HG02571 (cell line): ENCODE results near the gene HMMR.
A peak's percentile ranks its signal among the peaks of the same experiment; 100 is the strongest.
"Not testable (repeated sequence)": the region's sequence is repeated elsewhere in the genome, so short reads cannot be mapped to it uniquely, and the experiment has no call there.

Experiments used
- ATAC-seq: cut with Tn5 transposase; IDR thresholded peaks from one replicate; pipeline ENCODE4 v1.9.1; 2021; ENCODE audit warnings: mild to moderate bottlenecking, moderate library complexity; ENCODE audit not compliant: unreplicated experiment

Gene HMMR

GRCh38 chr5:163506095-163506457, 45.6 kb downstream of the HMMR start:
- ATAC-seq: peak; percentile 19

DNA sequence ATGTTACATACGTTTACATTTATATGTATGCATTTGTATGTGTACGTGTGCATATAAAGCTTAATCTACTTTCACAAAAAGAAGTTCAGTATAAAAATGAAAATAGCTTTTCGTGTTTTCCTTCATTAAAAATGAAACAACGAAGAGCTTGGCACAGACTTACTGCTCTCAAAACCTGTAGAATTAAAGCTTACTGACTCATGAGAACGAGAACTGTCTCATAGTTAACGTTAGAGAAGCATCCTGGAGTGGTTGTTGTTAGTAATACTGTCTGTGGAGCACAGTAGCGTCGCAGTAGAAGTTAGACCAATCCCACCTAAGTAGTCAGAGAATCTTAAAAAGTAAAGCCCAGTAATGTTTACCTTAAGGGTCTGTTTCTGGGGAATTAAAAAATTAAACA, 46.3 kb downstream of the HMMR start:
- ATAC-seq: no peak

- no peak for ATAC-seq
Observed at GRCh38 chr5:163508753-163509152, 48.3 kb downstream of the HMMR start.

GRCh38 chr5:163509291-163509951, 49.0 kb downstream of the HMMR start:
- ATAC-seq: no peak

- no peak for ATAC-seq
Observed at GRCh38 chr5:163512526-163512925, 52.1 kb downstream of the HMMR start.

GRCh38 chr5:163525096-163525495, 64.7 kb downstream of the HMMR start:
- ATAC-seq: no peak

DNA sequence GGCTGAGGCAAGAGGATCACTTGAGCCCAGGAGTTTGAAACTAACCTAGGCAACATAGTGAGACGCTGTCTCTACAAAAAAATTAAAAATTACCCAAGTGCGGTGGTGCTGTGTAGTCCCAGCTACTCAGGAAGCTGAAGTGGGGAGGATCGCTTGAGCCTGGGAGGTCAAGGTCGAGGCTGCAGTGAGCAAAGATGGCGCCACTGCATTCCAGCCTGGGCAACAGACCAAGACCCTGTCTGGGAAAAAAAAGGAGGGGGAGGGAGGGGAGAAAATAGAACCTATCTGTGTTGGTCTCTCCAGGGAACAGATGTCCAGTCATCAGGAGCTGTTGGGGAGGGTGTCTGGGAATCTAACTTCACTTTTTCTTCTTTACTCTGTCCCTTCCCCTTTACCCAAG, 69.3 kb downstream of the HMMR start:
- ATAC-seq: no peak

- ATAC-seq: no peak
Observed at GRCh38 chr5:163531272-163531671, 70.8 kb downstream of the HMMR start.

DNA sequence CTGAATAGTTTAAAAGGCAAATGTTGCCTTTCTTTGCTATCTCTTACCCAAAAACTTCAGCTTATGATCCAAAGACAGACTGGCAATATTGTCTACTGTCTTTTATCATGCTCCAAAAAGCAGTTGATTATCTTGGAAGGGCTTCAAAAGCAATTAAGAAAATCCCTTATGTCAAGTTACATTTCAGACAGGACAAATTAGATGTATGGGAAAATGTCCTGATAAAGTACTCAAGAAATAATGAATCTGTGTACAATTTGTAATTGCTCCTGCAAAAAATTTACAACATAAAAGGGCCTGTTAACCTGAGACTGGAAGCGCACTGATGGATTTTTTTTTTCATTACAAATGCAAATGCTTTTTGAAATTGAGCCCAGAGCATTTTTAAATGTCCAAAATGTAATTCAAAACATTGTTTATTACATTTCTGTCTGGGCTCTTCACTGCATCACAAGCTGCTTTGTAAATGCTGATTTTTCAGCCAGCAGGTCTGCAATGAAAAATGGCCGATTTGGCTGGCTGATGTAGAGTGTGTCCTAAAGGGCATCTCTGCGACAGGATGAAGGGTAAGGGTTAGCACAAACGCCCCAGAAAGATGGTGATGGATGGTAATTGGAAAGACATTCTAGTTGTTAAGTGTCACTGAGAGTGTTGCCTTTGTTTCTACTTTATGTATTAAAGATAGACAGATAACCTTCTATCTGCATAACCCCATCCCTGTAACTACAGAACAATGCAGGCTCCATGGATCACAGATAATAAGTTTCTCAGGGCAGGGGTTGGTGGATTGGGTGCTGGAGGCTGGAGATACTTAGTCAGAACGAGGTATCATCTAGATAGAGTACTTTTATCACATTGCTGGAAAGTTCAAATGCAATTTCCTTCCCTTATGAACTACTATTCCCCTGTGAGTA, 72.0 kb downstream of the HMMR start:
- no peak for ATAC-seq

DNA sequence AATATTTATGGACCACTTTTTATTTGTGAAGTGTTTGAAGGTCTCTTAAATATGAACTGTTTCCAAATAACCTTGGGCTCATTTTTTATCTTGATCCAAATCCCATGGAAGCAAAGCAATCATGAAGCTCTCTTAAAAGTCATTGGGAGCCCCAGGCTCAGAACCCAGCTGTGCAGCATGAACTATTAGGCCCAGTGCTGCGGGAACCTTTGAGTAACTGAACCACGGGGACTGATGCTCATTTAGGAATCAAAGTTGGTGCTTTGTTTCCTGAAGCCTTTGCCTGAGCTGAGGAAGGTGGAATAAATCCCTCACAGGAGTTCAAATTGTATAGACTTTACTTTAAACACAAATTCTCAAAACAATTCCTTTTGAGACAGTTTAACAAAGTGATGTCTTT, 72.8 kb downstream of the HMMR start:
- ATAC-seq: no peak

DNA sequence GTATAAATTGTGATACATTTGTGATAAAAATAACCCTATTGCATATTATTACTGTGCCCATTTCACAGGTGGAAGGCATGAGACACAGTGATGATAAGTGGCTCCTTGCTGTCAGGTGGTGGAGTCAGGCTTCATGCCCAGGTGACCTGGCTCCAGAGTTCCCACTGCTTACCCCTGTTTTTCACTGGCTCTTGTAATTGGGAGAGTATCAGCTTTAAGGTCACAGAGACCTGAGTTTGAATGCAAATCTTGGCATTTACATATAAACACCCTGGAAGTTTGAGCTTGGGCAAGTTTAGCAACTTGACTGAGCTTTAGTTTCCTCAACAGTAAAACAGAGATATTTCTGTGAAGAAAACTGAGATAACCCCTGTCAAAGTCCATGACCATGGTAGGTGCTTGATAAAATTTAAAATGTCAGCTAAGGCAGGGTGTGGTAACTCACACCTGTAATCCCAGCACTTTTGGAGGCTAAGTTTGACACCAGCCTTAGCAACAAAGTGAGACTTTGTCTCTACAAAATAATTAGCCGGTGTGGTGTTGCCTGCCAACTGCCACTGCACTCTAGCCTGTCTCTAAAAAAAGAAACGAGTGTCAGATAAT, 74.2 kb downstream of the HMMR start:
- ATAC-seq: no peak

DNA sequence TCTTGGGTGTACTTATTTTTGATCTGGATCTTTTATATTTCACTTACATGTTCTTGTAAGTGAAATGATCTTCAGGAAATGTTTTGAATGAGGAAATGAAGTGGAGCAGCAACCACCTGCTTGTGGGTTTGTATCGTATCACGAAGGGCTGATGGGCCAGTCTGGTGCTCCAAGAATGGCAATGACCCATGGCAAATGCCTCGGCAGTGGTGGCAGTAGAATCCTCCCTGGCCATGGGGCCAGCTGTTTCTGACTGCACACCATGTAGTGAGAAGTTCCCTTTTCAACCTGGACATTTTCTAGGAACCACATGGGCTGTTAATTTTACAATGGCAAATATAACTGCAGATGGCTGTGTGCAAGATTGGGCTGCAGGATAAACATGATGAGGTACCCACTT, 74.9 kb downstream of the HMMR start:
- no peak for ATAC-seq

GRCh38 chr5:163536442-163536841, 76.0 kb downstream of the HMMR start:
- not testable (repeated sequence) for ATAC-seq

DNA sequence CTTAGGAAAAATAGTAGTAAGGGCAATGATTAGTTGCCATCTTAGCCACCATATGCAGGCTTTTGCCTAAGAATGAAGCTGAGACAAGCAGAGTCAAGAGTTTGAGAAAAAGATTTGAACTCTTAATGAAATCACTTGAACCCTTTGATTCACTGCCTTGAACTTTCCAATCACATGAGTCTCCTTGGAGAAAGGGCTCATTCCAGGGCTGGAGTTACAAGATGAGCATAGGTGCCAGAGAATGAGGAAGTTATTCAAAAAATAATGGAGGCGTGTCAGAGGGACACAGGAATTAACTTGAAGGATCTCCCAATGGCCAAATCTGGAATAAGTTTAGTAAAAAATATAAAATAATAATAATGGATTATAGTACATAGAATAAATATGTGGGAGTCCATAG, 80.3 kb downstream of the HMMR start:
- ATAC-seq: no peak
